Raji (cell line): ENCODE measurements around the gene RAD23B.

Experiments used
- POLR2A ChIP-seq: IDR thresholded peaks from 2 replicates; pipeline ENCODE4 v1.6.1; 2011; ENCODE audit warnings: low read depth, low read length, control low read depth; ENCODE audit not compliant: insufficient read depth

The RAD23B gene

DNA sequence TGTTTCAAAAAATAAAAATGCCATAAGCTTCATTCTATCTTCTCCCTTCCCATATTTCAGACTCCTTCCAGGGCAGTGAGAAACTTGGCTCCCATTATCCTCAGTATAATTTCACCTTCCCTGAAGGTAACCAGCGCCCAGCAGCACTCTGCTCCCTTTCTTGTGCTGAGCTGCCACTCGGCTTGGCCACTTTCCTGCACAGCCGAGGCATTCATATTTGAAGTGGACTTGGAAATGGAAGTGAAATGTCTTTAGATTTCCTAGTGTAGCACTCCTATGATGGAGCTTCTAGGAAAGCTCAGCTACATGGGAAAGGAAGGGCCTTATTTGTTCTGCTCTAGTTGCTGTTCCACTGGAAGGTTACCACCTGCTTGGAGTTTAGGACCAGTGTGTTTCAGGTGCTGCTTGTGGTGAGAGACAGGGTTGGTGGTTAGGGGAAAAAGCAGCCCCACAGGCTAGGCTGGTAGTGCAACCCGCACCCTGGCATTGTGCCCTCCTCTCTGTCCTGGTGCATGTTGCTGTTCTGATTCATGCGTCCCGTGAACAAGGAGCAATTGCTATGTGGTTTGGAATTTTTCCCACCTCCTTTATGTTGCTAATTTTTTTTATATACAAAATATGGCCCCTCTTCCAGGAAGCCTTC is 53.8 kb downstream of the RAD23B start:
- TF ChIP-seq POLR2A: no peak

DNA sequence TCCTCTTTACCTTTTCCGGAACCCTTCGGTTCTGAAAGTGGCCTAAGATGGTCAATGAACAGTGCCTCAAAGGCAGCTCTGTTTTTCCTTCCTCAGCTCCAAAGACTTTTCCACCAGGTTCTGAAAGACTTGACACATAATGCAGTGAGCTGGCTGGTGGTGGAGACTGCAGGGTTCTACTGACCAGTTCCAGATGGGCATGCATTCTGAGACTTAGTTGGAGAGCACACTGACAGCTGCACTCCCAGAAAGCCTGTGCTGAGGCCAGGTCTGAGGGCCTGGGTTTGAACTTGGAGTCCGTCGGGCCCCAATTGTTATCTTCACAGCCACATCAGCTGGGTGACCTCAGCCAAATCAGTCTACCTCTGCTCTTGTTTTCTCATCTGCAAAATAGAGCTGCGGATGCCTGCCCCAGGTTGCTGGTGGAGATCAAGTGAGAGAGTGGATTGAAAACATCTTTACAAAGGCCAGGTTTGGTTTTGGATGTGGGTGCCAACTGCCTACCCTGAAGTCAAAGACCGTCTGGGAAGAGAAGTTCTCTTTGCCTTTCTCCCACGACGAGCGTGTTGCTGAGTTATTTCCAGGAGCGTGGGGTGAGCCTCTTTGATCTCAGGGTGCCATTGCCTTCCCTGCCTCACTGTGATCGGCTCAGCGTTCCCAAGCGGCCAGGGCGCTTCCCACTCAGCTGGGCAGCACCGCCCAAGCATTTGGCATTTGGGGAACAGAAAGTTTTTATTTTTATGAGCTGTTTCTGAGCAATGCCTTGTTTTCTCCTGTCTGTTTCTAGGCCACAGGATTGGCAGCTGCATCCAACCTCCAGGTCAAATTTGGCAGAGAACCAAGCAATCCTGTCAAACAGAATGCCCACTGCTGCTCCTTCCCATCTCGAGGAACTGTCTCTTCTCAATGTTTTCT is 54.9 kb downstream of the RAD23B start:
- no peak for TF ChIP-seq POLR2A

DNA sequence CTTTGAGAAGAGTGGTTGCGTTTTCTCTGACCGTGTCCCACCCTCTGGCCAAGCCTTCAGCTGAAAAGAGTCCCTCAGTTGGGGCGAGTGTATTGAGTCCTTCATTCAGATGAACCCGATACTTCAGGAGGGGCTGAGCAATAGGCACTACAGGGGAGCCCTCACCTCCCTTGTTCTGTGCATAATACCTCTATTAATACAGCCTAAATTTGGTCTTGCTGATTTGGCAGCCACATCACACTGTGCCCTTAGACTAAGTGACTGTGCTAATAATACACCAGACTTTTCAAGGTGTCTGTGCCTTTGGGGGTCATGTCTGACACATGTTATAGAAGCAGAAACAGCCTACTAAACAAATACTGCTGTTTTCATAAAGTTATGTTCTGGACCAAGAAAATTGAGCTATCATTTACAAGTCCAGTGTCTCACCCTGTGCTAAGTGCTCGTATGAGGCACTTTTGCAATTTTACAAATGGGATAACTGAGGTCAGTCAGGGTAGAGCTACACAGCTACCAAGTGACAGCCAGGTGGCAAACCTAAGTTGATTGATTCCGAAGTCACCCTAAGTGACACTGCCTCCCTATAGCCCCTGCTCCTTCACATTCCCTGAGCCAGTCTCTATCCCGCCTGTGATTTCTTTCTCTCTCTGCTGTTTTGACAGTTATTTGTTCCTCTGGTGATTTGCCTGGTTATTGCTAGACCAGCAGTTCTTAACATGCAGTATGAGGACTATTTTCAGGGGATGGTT is 56.0 kb downstream of the RAD23B start:
- no peak for TF ChIP-seq POLR2A

DNA sequence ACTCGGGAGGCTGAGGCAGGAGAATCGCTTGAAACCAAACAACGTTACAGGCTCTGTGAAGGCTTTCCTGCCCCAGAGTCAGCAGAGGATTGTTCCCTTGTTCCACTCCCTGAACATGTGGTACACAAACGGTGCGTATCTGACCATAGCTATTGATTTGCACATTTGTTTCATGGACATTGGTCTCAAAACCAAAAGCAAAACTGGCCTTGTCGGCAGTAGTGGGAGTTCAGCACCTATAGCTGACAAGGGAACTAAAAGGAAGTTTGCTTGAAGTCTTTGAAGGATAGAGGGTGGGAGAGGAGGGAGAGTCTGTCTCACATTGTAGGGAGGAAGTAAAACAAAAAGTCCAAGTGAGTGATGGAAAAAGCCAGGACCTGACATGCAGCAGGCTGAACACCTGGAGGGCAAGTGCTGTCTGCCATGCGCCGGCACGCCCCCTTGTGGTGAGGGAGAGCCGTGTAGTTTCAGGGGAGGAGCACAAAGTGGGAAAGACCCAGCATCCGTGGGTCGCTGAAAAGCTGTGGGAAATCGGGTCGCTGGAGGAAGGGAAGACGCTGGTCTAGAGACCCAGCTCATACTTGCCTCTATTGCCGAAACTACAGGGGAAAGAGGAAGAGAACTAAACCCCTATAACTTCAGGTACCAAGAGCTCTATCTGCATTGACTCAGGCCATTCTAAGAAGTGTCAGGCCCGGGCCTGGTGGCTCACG is 58.0 kb downstream of the RAD23B start:
- TF ChIP-seq POLR2A: no peak

DNA sequence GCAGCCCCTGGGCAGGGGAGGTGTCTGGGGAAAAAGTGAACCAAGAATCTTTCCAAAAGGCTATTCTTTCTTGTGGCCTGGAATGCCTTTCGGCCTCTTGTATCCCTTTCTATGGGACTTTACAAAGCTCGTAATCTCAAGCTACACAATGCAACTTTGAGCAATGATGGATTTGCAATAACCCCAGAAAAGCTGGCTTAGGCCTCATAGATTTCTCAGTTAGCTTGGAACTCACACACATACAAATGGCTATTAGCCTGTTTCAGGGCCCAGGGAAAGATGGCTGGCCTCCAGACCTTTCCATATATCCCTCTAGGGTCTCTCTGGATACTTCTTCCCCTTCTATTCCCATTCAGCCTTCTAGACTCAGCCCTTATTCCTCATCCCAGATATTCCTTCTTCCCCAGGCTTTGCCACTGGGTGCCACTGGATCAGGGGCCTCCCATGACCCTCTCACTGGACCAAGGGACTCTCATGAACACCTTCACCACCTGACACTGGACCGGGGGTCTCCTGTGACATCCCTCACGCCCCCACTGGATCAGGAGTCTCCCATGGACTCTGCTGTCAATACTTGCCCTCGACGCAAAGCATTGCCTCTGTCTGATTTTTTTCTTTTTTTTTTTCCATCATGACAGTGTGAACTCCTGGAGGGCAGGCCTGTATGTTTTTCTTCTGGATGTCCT is 59.5 kb downstream of the RAD23B start:
- no peak for TF ChIP-seq POLR2A

DNA sequence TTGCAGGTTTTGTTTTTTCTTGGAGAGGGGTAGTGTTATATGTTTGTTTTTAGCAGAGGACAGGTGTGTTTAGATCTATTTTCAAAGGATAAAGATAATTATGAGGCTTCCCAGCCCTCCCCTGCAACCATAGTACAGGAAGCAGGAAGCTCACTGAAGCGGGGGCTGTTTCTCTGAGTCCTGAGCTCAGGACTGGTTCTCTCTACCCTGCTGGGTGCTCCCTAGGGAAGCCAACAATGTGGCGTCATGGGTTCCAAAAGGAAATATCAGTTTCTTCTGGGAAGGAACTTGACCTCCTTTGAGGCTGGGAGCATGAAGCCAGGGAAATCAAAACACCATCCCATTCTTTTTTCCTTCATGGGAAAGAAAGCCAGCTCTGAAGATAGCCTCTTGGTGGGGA is 62.2 kb downstream of the RAD23B start:
- no peak for TF ChIP-seq POLR2A

DNA sequence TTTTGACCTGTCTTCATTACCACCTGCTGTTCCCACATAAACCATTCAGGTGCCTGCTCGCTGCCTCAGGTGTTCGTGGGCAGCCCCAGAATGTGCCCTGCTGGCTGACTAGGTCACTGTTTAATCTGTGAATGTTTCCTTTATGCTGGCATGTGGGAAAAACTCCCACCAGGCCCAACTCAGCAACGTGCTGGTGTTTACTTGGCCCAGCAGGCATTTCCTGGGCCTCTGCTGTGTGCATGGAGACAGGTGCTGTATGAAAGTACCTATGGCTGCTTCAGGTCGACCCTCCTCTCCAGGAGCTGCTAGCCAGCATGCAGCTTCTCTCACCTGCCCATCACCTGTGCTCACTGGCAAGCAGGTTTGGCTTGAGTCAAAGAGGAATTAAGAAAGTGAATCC is 65.8 kb downstream of the RAD23B start:
- no peak for TF ChIP-seq POLR2A

DNA sequence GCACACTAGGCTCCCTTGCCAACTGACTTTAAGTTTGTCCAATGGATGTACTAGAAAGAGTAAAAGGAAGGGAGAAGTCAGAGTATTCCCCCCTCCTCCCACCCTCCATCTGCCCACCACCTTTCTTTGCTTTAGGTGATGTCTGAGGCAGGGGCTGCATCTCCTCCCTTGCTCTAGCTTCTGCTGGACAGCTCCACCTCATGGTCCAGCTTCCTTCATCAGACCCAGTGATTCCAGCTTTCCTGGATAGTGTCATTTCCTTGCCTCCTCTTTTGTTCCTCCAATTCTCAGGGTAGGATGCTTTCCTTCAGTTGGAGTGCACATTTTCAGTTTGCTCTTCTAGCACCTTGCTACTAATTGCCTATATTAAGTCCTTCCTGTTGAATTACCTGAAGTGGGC is 67.4 kb downstream of the RAD23B start:
- TF ChIP-seq POLR2A: no peak

DNA sequence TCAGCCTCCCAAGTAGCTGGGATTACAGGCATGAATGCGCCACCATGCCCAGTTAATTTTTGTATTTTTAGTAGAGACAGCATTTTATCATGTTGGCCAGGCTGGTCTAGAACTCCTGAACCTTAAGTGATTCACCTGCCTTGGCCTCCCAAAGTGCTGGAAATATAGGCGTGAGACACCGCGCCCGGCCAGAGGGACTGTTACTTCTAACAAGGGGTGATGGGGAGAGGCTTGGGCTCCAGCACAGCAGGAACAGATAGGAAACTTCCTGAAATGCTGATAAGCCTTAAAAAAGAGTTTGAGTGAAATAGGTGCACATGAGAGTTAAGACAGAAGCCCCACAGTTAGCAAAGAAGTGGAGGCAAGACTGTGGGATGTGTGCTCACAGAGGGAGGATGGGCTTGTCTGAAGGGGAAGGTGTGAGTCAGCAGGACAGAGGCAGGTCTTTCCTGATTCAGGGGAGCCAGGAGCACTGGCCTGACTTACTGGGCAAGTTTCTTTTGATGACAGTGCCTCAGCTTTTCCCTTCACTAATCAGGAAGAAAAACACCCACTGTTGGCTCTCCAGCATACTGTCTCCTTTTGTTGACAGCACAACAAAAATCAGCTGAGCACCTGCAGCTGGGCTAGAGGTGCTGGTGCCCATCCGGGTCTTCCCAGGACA is 68.4 kb downstream of the RAD23B start:
- no peak for TF ChIP-seq POLR2A

DNA sequence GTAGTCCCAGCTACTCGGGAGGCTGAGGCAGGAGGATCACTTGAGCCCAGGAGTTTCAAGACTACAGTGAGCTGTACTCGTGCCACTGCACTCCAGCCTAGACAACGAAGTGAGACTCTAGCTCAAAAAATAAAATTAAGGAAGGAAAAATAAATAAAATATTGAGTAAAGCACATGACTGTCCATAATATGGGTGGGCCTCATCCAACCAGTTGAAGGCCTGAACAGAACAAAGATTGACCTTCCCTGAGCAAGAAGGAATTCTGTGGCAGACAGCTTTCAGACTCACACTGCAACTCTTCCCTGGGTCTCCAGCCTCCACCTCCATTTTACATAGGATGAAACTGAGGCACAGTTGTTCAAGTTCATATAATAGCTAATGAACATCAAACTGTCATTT is 72.3 kb downstream of the RAD23B start:
- no peak for TF ChIP-seq POLR2A

DNA sequence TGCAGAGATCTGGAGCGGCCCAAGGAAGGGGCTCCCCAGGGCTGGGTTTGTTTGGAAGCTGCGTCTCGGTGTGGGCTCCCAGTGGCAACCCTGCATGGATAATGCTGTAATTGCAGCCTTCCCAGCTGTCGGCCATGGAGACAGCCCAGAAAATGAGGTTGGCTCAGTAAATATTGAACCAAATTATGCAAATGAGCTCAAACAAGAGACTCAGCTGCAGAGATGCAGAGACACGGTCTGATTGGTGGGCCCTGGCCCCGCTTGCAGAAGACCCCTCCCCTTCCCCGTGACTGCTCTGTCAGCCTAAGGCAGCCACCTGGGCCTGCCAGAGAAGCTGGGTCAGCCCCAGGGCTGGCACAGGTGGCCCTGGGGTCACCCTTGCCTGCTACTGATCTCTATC is 75.9 kb downstream of the RAD23B start:
- TF ChIP-seq POLR2A: no peak

DNA sequence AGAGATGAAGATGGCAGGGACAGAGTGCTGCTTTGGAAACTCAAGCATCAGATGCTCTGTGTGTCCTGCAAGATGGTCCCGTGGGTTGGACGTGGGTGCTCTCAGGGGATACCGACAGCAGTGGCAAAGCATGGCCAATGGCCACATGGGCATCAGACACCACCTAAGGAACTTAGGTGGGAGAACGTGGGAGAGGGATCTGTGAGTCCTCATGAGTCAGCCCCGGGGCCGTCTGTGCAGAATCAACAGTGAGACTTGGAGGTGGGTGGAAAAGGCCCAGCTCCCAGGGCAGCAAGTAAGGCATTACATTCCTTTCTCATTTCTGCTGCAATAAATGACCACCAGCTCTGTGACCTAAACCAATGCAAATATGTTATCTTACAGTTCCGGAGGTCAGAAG is 77.0 kb downstream of the RAD23B start:
- TF ChIP-seq POLR2A: no peak

DNA sequence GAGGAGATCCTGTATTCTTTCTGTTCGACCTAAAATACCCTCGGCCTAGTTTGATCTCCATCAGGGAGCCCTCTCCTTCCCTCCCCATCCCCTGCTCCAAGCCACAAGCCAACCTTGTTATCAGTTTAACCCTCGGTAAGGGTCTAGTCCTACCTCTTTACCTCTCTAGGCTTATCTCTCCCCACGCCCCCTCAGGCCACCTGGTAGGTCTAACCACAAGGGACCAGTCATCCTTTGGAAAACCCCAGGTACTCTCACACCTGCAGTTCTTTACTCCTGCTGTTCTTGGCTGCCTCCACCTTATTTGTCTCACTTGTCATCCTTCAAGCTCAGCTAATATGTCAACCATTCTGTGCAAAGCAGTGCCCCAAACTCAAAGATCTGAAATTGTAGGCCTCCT is 78.7 kb downstream of the RAD23B start:
- no peak for TF ChIP-seq POLR2A

DNA sequence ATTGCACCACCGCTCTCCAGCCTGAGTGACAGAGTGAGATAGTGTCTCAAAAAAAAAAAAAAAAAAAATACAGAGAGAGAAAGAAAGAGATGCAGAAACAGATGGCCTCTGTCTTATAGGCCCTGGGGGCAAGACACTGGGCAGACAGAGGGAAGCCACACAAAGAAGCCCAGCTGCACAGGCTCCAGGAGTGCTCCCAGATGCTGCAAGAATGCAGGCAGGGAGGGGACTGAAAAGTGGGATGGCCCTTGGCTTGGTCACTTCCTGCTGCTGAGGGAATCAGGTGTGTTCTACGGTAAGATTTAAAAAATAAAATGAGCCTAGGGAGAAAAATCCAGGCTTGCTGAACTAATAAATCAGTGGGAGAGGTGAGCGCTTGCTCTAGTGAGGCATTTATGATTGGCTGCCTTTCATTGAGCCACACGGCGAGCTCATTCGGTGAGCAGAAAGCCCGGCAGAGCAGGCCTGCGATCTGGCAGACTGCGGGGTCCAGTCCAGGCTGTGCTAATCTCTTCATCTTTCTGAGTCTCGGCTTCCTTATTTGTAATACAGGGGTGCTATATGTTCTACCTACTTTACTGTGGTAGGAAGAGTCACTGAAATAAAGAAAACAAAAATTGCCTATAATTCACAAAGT is 80.6 kb downstream of the RAD23B start:
- no peak for TF ChIP-seq POLR2A
